ENCODE results near the gene PBX4.
"Not testable (repeated sequence)": the region's sequence is repeated elsewhere in the genome, so short reads cannot be mapped to it uniquely, and the experiment has no call there.

The PBX4 gene, protein sequence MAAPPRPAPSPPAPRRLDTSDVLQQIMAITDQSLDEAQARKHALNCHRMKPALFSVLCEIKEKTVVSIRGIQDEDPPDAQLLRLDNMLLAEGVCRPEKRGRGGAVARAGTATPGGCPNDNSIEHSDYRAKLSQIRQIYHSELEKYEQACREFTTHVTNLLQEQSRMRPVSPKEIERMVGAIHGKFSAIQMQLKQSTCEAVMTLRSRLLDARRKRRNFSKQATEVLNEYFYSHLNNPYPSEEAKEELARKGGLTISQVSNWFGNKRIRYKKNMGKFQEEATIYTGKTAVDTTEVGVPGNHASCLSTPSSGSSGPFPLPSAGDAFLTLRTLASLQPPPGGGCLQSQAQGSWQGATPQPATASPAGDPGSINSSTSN
- 11.3 to 29.6 reads per million in 2 experiments for total RNA-seq

DNA sequence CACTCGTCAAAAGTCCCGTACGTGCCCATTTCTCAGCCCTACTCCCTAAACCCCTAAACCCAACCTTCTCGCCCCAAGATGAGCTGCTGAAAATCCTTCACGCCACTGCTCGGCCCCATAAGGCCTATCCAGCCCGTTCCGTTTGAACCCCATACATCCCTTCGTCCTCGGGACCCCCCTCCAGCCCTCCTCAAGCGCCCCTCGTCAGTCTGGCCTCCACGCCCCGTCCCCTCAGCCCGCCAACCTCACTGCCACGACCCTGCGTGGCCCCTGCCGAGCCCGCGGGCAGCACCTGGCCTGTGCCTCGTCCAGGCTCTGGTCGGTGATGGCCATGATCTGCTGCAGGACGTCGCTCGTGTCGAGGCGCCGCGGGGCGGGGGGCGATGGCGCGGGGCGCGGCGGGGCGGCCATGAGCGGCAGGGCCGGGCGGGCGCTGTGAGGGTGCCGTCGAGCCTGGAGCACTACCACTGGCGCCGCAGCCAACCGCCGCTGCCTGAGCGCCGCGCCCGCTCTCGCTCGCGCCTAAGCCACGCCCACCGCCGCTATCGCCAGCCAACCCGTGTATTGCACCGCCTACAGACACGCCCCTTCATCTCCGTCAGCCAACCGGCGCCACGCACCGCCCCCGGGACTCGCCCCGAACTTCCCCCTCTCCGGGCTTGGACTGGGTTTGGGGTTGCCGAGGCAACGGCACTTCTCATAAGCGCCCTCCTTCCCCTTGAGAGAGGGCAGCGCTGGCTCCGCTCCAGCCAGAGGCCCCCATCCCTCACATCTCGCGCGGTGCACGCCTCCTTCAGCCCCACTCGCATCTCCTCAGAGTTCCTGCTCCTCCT, at the start of gene PBX4:
Gene PBX4 (minus strand): TSS at position 469 of the 833 bp plus-strand sequence. CDS start 58 bp downstream, at position 411.
- peak; percentile 99 for DNase-seq (ENCODE audit: low read depth)

DNA sequence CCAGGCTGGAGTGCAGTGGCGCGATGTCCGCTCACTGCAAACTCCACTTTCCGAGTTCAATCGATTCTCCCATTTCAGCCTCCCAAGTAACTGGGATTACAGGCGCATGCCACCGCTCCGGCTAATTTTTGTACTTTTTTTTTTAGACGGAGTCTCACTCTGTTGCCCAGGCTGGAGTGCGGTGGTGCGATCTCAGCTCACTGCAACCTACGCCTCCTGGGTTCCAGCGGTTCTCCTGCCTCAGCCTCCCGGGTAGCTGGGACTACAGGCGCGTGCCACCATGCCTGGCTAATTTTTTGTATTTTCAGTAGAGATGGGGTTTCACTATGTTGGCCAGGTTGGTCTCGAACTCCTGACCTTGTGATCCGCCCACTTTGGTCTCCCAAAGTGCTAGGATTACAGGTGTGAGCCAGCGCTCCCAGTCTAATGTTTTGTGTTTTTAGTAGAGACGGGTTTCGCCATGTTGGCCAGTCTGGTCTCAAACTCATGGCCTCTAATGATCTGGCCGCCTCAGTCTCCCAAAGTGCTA, 47.0 kb upstream of the PBX4 start:
- not testable (repeated sequence) for DNase-seq (ENCODE audit: low read depth)

DNA sequence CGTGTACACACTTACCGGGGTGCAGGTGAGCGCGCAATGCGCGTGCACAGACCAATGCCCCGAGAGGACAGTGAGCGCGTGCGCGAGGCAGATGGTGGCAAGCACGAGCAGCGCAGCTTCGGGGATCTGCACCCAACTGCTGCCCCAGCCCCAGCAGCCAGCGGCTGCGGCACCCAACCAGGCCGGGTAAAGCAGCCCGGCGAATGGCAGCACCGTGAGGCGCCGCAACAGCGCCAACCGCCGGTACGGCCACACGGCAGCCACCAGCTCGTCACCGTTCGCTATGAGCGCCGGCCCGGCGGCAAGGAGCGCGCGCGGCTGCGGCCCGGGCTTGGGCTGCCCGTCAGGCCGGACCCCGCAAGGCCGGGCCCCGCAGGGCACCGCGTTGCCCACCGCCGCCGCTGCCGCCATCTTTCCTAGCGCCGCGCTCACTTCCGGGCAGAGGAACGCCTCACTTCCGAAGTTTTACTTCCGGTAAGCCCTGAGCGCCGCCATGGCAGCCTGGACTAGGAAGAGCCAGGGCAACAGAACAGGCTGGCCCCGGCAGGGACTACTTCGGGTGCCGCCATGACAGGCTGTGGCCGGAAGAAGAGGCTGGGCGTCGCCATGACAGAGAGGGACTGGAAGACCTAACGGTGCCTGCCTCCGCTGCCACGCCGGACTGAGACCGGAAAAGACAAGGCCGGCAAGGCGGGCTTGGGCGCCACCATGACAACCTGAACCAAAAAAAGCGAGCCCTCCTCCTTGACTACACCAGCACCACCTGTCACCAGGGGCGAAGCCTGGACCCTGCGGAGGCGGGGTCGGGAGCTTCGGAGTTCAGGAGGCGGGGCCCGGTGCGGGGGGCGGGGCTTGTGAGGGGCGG, 45.0 kb upstream of the PBX4 start, which contains the start of gene ATP13A1:
Gene ATP13A1 (minus strand): TSS at position 421 of the 865 bp plus-strand sequence. CDS start 10 bp downstream, at position 411.
- peak; percentile 87 for DNase-seq (ENCODE audit: low read depth)

DNA sequence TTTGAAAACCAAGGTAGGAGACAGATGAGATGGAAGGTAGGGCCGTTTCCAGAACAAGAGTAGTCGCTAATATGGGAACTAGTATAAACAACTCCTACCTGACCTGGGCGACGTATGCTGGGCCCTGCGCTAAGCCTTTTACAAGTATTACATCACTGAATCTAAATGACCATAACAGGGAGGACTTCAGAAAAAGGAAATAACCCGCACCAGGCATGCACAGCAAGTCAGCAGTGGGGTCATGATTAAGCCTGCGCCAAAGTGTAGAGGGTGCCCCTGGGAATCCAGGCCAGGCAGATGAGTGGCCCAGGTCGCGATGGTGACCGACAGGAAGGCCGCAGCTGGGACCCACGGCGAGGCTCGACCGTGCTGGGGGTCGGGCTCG, 44.4 kb upstream of the PBX4 start:
- DNase-seq (ENCODE audit: low read depth) = no peak

DNA sequence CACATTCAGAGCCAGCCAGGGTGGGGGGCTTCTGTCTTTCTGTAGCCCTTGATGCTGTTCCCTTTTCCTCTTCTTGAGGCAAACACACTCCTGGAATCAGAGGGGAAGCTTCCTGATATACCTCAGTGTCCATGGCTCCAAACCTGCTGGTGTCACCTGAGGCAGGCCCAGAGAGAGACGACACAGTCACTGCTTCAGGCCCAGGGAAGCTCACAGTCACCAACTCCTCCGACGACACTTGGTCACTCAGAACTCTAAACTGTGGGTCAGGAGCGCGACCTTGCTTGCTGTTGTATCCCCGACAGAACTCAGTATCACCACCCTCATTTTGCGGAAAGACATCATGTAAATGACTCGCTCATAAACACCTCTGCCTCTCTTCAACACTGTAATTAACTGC, 43.9 kb upstream of the PBX4 start:
- no peak for DNase-seq (ENCODE audit: low read depth)

DNA sequence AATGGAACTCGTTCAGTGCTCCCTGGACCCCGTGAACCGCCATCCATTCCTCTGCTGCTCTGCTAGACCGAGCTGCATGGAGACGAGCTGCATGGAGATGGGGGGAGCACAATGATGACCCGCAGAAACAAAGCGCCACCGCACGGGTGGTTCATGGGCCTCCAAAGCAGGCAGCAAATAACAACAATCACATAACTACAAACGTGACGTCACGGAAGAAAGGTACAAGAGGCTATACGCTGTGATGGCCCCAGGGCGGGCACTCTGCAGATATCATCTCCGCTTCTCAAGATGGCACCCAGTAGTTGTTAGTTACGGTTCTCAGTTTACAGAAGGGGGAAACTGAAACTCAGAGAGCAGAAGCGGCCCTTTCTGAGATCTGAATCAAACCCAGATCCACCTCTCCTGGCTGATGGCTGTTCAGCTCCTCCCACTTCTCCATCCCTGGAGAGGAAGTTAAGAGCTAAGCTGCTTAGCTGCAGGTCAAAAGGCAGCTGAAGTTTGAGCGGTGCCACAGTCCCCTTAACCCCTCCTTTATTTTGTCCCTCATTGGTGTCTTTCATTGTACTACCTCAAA, 43.3 kb upstream of the PBX4 start:
- DNase-seq (ENCODE audit: low read depth) = peak; percentile 45

DNA sequence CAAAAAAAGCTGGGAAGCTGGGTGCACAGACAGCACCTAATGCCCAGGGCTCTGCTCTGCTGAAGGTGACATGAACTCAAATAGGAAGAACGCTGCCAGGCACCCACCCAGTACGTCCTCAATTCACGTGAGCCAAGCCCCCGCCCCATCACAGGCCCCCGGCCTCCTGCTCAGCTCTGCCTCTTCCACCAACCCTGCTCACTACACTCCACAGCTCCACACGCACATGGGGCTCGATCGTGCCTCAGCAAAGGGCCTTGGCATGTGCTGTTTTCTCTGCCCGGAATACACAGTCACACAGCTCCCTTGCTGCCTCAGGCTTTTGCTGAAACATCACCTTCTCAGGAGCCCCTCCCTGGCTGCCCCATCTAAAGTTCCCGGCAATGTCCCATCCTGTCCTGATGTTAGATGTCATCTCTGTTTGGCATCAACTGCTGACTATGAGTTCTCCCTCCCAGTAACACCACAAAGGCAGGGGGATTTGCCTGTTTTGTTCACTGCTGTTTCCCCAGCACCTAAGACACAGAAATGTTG, 42.7 kb upstream of the PBX4 start:
- DNase-seq (ENCODE audit: low read depth) = no peak

DNA sequence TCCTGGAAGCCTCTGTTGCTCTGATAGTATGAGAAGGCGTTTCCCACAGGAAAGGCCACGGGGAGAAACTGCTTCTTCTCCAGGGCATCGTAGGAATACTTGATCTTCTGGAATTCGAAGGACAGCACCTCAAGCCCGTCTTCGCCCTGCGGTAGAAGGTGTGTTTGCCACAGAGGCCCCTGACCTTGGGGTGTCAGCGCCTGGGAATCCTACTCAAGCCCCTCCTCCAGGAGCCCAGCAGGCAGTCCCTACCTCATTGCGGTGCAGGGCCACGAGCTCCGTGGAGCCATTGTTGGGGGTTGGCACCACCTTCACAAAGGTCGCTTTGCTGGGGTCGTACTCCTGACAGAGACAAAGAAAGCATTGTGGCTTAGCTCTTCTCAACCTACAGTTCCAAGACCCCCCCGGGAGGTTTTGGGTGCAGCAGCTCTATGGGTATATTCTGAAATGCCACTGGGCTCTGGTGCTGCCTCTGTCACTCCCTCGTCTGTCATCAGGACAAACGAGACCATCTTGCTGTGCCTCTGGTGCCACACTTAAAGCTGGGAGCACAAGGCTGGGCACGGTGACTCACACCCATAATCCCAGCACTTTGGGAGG, 41.3 kb upstream of the PBX4 start:
- no peak for DNase-seq (ENCODE audit: low read depth)

DNA sequence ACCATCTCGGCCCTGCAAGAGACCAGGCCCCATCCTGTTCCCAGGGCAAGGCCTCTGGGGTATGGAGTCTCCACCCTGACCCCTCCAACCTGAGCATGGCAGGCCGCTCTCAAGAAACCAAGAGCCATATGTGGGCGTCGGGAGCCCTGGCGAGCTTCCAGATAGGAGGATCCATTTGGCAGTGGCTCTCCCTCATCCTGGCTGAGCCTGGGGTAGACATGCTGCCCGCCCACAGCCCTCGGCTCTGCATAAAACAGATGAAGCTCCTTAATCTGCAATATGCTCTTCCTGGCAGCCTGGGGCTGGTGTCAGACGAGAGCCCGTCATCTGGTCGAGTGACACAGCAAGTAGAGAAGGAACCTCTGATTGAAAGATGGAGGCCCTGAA, 38.9 kb upstream of the PBX4 start:
- no peak for DNase-seq (ENCODE audit: low read depth)

DNA sequence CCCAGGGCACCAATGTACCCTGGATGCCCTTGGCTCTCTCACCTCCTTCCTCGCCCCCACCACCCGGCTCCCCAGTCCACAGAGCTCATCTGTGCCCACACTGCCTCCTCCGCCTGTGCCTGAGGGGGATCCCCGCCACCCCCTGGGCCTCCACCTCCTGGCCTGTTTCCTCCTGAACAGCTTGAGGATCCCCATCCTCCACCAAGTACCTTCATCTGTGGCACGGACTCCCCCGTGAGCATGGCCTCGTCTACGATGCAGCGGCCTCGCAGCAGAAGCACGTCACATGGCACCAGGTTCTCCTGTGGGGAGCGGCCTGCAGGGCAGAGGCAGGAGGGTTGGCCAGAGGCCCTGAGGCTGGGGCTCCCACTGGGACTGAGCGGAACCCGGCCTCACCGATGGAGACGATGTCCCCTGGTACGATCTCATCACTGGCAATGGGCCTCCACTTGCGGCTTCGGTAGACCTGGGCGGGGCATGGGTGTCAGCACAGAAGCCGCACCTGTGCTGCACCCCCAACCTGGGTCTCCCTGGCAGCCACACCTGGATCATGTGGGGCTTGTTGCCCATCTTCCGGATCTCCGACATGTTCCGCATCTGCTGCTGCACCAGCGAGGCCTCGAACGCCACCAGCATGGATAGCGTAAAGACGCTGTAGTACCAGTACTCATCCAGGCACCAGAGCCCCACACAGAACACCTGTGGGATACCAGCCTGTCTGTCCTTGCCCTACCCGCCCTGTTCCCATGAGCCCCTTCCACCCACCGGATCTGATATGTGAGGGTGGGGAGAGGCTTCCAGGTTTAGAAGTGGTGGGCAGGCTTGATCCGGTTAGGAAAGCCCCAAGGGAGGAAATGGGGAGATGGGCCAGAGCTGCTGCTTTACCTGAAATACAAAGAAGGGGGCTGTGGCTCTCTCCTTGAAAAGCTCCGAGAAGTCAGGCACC, 38.2 kb upstream of the PBX4 start:
- DNase-seq (ENCODE audit: low read depth) = no peak

DNA sequence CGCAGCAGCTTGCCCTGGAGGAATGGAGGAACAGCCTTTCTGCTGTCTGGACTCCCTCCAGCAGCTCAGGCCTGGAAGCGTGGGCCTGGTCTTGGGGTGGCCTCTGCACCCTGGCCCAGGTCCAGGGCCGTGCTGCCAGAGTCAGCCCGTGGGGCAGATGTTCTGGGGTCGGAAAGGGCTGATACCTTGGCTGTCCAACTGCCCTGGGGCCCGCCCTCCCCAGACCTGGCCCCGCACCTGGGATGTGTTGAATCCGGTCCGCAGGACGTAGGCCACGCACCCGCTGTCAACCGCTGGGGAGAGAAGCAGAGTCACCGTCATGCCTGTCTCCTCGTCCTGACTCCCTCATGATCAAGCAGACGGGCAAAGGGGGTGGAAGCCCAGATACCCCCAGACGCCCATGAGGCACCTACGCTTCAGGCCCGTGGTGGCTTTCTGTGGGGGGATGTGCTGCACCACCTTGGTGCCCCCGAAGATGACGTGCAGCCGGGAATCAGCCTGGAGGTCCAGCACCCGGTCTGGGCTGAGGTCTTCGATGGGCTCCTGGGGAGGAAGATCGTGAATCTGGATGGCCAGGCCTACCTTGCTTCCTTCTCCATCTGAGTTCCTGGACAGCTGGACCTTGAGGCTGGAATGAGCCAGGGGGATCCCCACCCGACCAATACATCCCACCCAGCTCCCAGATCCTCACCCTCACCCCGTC, 37.3 kb upstream of the PBX4 start:
- DNase-seq (ENCODE audit: low read depth) = no peak

DNA sequence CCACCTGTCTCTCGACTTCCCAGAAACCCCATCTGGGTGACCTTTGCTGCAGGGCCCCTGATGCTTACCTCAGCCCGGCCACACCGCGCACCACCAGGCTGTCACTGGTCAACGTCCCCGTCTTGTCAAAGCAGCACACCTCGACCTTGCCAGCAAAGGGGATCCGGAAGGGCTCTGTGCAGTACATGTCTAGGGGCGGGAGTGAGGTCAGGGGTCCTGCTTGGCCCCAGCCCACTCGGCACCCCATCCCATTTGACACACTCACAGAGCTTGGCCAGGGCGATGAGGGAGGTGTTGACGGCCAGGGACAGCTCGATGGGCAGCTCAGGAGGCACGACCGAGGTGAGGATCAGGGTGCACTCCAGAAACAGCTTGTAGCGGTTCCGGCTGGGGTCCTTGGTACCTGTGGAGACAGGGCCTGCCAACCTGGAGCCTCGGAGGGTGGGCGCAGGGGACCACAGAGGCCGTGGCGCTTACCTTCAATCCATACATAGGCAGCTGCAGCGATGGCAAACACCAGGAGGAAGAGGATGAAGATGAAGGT, 36.6 kb upstream of the PBX4 start:
- DNase-seq (ENCODE audit: low read depth) = no peak

DNA sequence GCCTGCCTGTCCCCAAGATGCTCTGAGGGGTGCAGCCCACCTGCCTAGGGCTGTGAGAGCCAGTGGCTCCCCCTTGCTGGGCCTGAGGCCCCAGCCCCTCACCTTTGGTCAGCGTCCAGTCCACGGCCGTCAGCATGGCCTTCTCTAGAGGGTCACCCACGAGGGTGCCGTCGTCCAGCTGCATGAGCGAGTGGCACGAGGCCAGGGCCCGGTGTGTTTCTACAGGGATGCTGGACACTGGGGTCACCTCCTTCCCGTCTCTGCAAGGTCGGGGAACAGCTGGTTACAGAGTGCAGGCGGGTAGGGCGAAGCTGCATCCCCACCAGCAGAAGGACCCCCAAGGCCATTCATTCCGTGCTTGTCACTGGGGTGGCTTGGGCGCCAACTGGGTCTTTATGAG, 36.0 kb upstream of the PBX4 start:
- no peak for DNase-seq (ENCODE audit: low read depth)

DNA sequence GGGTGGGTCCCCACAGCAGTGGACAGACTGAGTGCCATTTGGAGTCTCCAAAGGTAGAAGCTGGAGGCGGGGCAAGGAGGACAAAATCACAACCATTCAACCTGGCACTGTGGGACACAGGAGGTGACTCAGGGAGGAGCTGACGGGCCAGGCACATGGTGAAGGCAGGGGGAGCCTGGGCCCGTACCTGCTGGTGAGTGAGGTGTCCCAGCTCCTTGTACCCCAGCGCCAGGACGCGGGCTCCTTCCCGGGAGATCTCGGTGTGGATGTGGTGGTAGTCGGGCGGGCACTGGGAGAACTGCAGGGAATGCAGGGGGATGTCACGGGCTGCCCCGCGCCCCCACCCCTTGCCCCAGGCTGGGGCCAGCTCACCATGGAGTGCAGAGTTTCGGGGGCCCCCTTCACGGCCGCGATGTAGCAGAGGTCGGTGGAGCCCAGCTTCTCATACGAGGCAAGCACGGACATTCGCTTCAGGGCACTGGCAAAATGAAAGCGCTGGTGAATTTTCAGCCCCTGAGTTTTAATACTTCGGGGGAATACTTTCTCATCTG, 35.2 kb upstream of the PBX4 start:
- no peak for DNase-seq (ENCODE audit: low read depth)

DNA sequence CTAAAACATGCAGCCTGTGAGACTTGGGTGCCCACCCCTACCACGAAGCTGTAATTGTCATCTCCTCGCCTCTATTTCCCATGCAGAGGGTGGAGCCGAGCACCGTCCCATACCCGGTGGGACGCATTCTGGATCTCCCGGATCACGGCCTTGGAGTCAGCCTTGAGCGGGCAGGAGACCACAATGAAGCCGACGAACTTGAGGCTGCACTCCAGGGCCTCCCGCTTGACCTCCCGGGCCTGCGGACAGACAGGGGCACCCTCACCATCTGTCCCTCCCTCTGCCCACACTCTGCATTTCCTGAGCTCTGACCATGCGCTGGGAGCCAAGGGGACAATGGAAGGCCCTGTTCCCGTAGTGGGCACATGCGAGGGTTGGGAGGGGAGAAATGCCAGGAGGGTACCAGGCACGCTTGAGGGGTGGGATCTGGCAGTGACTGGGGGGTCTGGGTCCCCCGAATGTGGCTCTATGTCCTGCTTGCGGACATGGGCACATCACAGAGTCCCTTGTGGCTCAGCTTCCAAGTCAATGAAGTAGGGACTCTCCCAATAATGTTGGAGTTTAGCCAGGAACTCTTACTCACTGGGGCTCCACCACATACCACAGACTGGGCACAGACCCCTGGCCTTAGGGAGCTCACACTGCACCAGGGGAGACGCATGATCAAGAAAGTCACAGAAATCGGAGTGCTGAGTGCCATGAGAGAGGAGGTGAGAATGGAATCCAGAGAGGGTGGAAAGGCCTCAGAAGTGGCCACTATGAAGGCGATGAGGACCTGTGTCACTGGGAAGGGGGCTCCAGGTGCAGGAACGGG, 34.2 kb upstream of the PBX4 start:
- no peak for DNase-seq (ENCODE audit: low read depth)

DNA sequence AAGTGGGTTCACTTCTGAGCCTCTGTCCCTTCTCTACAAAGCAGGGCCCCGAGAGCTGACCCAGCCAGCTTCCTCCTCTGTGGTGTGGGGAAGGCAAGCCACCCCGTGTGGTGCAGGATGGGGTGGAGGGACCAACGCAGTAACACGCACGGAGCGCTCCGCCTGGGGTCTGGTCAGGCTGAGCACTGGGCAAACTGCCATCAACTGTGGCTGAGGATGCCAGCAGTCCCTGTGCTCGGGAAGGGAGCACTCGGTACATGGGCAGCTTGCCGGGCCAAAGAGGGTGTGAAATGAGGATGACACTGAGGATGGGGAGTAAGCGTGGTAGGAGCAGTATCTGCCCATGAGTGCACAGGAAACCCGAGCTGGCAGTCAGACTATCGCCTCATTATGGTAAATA, 32.6 kb upstream of the PBX4 start:
- no peak for DNase-seq (ENCODE audit: low read depth)

DNA sequence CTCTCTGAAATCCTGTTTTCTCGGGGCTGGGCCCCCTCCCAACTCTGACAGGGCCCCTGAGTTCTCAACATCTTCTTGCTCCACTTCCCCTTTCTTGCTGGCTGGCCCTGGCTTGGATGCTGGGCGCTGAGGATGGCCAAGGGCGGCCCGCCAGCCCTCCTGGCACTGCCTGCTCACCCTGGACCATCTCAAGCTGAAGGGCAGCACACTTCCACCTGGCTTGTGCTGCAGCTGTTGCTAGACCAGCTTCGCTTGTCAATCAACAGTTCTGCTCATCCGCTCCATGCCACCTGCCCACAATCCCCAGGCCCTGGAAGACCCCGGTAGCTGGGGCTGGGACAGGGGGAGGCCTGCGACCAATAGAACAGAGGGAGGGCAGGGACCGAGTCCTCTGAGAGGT, 31.8 kb upstream of the PBX4 start:
- DNase-seq (ENCODE audit: low read depth) = no peak
